ENCODE data around the gene RBMS2.

GRCh38 chr12:56542164-56542563, 20.5 kb downstream of the RBMS2 start:
- TF ChIP-seq POLR2A (IDR thresholded peaks at IDR 0.05) (no peak), CTCF (IDR thresholded peaks at IDR 0.05) (no peak), POLR2AphosphoS5 (IDR thresholded peaks at IDR 0.05; ENCODE audit: insufficient read depth in 1 of 2, low read depth in 1 of 2) (no peak)

Measured in vagina (tissue), 2 donors.